Activated T-helper 1 cell treated with Interleukin-2 at 50 U/mL for 16 hours (primary cell): ENCODE results near the gene RGPD6.
"Not testable (repeated sequence)": the region's sequence is repeated elsewhere in the genome, so short reads cannot be mapped to it uniquely, and the experiment has no call there.

Experiments used
- DNase-seq: peaks from one replicate; pipeline ENCODE4 v3.0.0-alpha.2; 2020; ENCODE audit warnings: low read depth

The RGPD6 gene

GRCh38 chr2:110481200-110481599 lies 95.8 kb downstream of the RGPD6 start:
- DNase-seq = not testable (repeated sequence)

GRCh38 chr2:110480084-110480483 lies 96.9 kb downstream of the RGPD6 start:
- not testable (repeated sequence) for DNase-seq

DNA sequence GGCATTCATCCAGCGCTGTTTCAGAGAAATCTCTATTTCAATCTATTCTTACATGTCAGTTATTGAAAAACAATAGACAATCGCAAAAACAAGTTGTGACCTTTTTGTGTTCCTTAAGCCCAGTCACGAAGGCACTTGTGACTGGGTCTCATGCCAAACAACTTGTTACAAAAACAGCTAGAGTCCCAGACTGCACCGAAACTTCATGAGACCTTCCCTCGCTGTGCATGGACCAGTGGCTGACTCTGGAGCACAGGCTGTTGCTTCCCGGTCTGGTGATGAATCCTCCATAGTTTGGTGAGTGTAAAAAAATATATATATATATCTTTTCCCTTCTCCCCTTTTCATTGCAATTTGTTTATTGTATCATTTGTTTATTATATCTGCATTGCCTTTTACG lies 99.7 kb downstream of the RGPD6 start:
- not testable (repeated sequence) for DNase-seq

DNA sequence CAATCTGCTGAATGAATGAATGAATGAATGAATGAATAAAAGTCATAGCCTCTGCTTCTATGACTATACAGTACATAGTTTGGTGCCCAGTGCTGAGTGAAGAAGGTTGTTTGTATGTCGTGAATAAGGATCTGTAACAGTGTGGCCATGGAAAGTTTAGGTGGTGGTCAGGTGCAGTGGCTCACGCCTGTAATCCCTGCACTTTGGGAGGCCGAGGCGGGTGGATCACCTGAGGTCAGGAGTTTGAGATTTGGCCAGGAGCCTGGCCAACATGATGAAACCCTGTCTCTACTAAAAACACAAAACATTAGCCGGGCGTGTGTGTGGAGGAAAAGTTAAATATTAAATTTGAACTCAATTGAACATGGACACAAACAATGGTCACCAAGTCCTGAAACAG lies 100.1 kb downstream of the RGPD6 start:
- not testable (repeated sequence) for DNase-seq

- not testable (repeated sequence) for DNase-seq
These were observed 101.2 kb downstream of the RGPD6 start for GRCh38 chr2:110475627-110476359.

DNA sequence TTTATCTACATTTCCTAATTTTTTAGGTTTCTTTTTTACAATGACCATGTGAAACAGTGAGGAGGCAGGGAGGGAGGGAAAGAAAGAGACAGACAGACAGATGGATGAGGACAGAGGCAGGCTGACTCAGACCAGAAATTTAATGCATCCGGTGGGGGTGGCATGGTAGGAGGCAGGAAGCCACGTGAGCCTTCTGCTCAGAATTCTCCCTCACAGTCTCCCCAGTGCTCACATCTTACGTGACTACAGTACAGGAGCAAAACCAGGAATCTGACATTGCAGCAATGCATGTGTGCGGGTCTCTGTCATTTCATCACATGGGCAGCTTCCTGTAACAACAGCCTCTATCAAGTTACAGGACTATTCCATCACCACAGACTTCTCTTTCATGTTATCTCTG lies 102.1 kb downstream of the RGPD6 start:
- not testable (repeated sequence) for DNase-seq

GRCh38 chr2:110473059-110473358 lies 104.0 kb downstream of the RGPD6 start:
- not testable (repeated sequence) for DNase-seq

DNA sequence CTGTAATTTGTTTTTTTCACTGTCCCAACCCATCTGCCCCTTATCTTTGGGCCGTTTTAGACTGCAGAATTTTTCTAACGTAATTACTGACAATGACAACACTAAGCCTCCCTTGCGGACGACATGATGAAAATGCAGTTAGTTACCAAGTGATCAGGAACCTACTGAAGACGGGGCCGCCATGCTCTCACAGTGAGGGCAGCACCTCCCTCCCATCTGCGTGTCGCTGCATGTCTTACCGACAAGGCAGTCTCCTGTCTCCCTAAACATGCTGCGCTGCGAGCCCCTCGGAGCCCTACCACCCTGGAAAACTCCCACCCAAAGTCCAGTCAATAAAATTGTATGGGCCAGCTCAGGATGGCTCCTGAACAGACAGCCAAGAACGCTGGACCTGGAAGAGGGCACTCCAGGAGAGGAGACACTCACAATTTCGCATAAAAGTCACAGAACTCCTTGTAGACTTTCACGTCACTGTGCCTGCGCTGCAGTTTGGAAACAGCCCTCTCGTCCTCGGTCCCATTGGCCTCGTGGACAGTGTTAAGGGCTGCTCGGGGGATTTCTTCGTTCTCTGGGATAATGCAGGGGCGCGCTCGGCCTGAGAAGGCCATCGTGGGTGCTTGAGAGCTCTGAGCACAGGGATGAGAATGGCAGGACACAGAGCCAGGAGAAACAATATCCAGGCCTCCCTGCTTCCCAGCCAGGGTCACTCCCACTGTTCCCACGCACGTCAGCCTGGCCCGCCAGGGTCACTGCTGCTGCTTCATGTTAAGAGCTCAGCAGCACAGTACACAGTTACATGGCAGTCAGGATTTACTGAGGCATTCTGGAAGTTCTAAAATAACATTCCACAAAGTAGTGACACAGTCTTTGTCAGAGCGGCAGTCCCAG lies 104.6 kb downstream of the RGPD6 start, which contains the start of gene LIMS4:
Gene LIMS4, minus strand, starts transcription at position 646 of the 888 bp plus-strand sequence. Its CDS starts 38 bp downstream, at position 608.
- DNase-seq = not testable (repeated sequence)

GRCh38 chr2:110468921-110469320 lies 108.1 kb downstream of the RGPD6 start:
- not testable (repeated sequence) for DNase-seq

DNA sequence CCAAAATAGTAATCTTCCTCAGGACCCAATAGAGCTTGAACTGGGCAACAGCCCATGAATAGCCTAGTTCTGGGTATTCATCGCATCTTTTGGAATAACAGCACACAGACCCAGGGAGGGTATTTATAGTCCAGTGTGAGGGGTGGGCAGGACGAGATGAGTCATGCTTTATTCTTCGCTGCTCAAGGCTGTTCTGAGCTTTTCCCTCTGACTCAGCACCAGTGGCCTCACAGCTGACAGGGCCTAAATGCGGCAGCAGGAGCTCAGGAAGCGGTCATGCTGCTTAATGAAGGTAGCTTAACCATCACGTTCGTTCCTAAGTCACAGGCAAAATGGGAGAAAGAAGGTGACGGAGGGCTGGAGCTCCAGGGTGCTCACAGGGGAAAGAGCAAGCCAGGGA lies 111.7 kb downstream of the RGPD6 start:
- DNase-seq = not testable (repeated sequence)
